Memory B cell (primary cell): ENCODE data around the gene TRIM37.
"Not testable (repeated sequence)": the region's sequence is repeated elsewhere in the genome, so short reads cannot be mapped to it uniquely, and the experiment has no call there.

Experiments used
- ATAC-seq: fragments of 150-1000 bp; cut with Tn5 transposase; 2 replicates; pipeline ENCODE4 v1.10.0; 2021; ENCODE audit warnings: low read depth, mild to moderate bottlenecking, moderate library complexity
- DNase-seq, 2 donors: peaks; one replicate each; pipeline ENCODE4 v3.0.0; 2022; ENCODE audit warnings: low spot score in 2 of 2
- H3K27ac Mint-ChIP-seq: one replicate; pipeline ENCODE4 v1.8.0; 2022; ENCODE audit warnings: mild to moderate bottlenecking, moderate library complexity, mixed read lengths
- H3K27me3 Mint-ChIP-seq: one replicate; pipeline ENCODE4 v1.8.0; 2022; ENCODE audit warnings: mixed read lengths
- H3K36me3 Mint-ChIP-seq: one replicate; pipeline ENCODE4 v1.8.0; 2022; ENCODE audit warnings: mild to moderate bottlenecking, mixed read lengths
- H3K4me1 Mint-ChIP-seq: one replicate; pipeline ENCODE4 v1.8.0; 2022; ENCODE audit warnings: mixed read lengths
- H3K4me3 Mint-ChIP-seq: one replicate; pipeline ENCODE4 v1.8.0; 2022; ENCODE audit warnings: mild to moderate bottlenecking, moderate library complexity, mixed read lengths
- H3K9me3 Mint-ChIP-seq: one replicate; pipeline ENCODE4 v1.8.0; 2022; ENCODE audit warnings: mixed read lengths

TRIM37 gene

GRCh38 chr17:58982626-58983025, 124.1 kb downstream of the TRIM37 start:
- H3K9me3 Mint-ChIP-seq = no peaks in the 10 kb centered on the region
- H3K4me3 Mint-ChIP-seq = no peak overlapping the region
- no peak overlapping the region for H3K27ac Mint-ChIP-seq
- H3K4me1 Mint-ChIP-seq = no peaks in the 10 kb centered on the region
- no peaks in the 10 kb centered on the region for H3K27me3 Mint-ChIP-seq
- no peaks in the 10 kb centered on the region for H3K36me3 Mint-ChIP-seq
- ATAC-seq = no peak
- no peak for DNase-seq

GRCh38 chr17:58980706-58981481, 125.8 kb downstream of the TRIM37 start:
- Mint-ChIP-seq H3K27ac (no peak overlapping the region), H3K4me3 (no peak overlapping the region), H3K4me1 (peaks cover under 1% of the 10 kb centered on the region), H3K27me3 (no peaks in the 10 kb centered on the region), H3K9me3 (no peaks in the 10 kb centered on the region), H3K36me3 (no peaks in the 10 kb centered on the region)
- ATAC-seq (no peak), DNase-seq (no peak)

- Mint-ChIP-seq H3K27ac (no peak overlapping the region), H3K9me3 (no peaks in the 10 kb centered on the region), H3K4me3 (no peak overlapping the region), H3K4me1 (peaks cover 6% of the 10 kb centered on the region), H3K36me3 (no peaks in the 10 kb centered on the region), H3K27me3 (no peaks in the 10 kb centered on the region)
- ATAC-seq (no peak), DNase-seq (no peak)
These were observed 130.1 kb downstream of the TRIM37 start for GRCh38 chr17:58976541-58976940.

- ATAC-seq = no peak
- no peaks in the 10 kb centered on the region for H3K9me3 Mint-ChIP-seq
- H3K27ac Mint-ChIP-seq = no peak overlapping the region
- no peaks in the 10 kb centered on the region for H3K27me3 Mint-ChIP-seq
- peaks cover 6% of the 10 kb centered on the region for H3K4me1 Mint-ChIP-seq
- H3K4me3 Mint-ChIP-seq = no peak overlapping the region
- H3K36me3 Mint-ChIP-seq = no peaks in the 10 kb centered on the region
- DNase-seq = no peak
These were observed 132.3 kb downstream of the TRIM37 start for GRCh38 chr17:58974354-58974753.

- no peak for DNase-seq
- Mint-ChIP-seq H3K27ac (no peak overlapping the region), H3K4me3 (no peak overlapping the region), H3K36me3 (no peaks in the 10 kb centered on the region), H3K9me3 (no peaks in the 10 kb centered on the region), H3K27me3 (no peaks in the 10 kb centered on the region), H3K4me1 (peaks cover 5% of the 10 kb centered on the region)
- no peak for ATAC-seq
These were observed 135.8 kb downstream of the TRIM37 start for GRCh38 chr17:58970609-58971450.

GRCh38 chr17:58969612-58970011, 137.1 kb downstream of the TRIM37 start:
- DNase-seq = no peak
- peaks cover 1% of the 10 kb centered on the region for H3K4me1 Mint-ChIP-seq
- no peak overlapping the region for H3K4me3 Mint-ChIP-seq
- H3K27me3 Mint-ChIP-seq = no peaks in the 10 kb centered on the region
- H3K9me3 Mint-ChIP-seq = no peaks in the 10 kb centered on the region
- no peak overlapping the region for H3K27ac Mint-ChIP-seq
- H3K36me3 Mint-ChIP-seq = no peaks in the 10 kb centered on the region
- no peak for ATAC-seq

GRCh38 chr17:58969156-58969555, 137.5 kb downstream of the TRIM37 start:
- H3K9me3 Mint-ChIP-seq = no peaks in the 10 kb centered on the region

GRCh38 chr17:58968426-58969061, 138.1 kb downstream of the TRIM37 start:
- no peaks in the 10 kb centered on the region for H3K9me3 Mint-ChIP-seq
- H3K4me1 Mint-ChIP-seq = no peaks in the 10 kb centered on the region
- H3K27me3 Mint-ChIP-seq = no peaks in the 10 kb centered on the region
- no peak overlapping the region for H3K27ac Mint-ChIP-seq
- ATAC-seq (no peak), DNase-seq (no peak)
- H3K4me3 Mint-ChIP-seq = no peak overlapping the region
- no peaks in the 10 kb centered on the region for H3K36me3 Mint-ChIP-seq

More at GRCh38 chr17:58969156-58969555, 137.5 kb downstream of the TRIM37 start:
- Mint-ChIP-seq H3K4me1 (no peaks in the 10 kb centered on the region), H3K36me3 (no peaks in the 10 kb centered on the region), H3K27ac (no peak overlapping the region), H3K27me3 (no peaks in the 10 kb centered on the region), H3K4me3 (no peak overlapping the region)
- ATAC-seq (no peak), DNase-seq (no peak)

GRCh38 chr17:58966208-58966607, 140.5 kb downstream of the TRIM37 start:
- Mint-ChIP-seq H3K36me3 (no peaks in the 10 kb centered on the region), H3K27me3 (no peaks in the 10 kb centered on the region), H3K27ac (no peak overlapping the region), H3K4me1 (no peaks in the 10 kb centered on the region), H3K9me3 (no peaks in the 10 kb centered on the region), H3K4me3 (no peak overlapping the region)
- DNase-seq (no peak), ATAC-seq (no peak)

GRCh38 chr17:58965221-58965620, 141.5 kb downstream of the TRIM37 start:
- no peak overlapping the region for H3K27ac Mint-ChIP-seq
- H3K9me3 Mint-ChIP-seq = no peaks in the 10 kb centered on the region
- H3K4me3 Mint-ChIP-seq = no peak overlapping the region
- no peaks in the 10 kb centered on the region for H3K27me3 Mint-ChIP-seq
- ATAC-seq (no peak), DNase-seq (no peak)
- no peaks in the 10 kb centered on the region for H3K4me1 Mint-ChIP-seq
- no peaks in the 10 kb centered on the region for H3K36me3 Mint-ChIP-seq

- Mint-ChIP-seq H3K4me3 (no peak overlapping the region), H3K9me3 (no peaks in the 10 kb centered on the region), H3K27me3 (no peaks in the 10 kb centered on the region), H3K27ac (no peak overlapping the region), H3K36me3 (no peaks in the 10 kb centered on the region), H3K4me1 (peaks cover 2% of the 10 kb centered on the region)
- DNase-seq (no peak), ATAC-seq (no peak)
These were observed 146.6 kb downstream of the TRIM37 start for GRCh38 chr17:58960068-58960467.

- DNase-seq, ATAC-seq, H3K4me3 Mint-ChIP-seq, H3K27ac Mint-ChIP-seq, H3K9me3 Mint-ChIP-seq, H3K36me3 Mint-ChIP-seq, H3K27me3 Mint-ChIP-seq: not testable (repeated sequence)
- H3K4me1 Mint-ChIP-seq = peaks cover 13% of the 10 kb centered on the region
These were observed 149.0 kb downstream of the TRIM37 start for GRCh38 chr17:58957725-58958073.

- peaks cover 4% of the 10 kb centered on the region for H3K9me3 Mint-ChIP-seq
- H3K36me3 Mint-ChIP-seq = peaks cover 5% of the 10 kb centered on the region
- H3K27me3 Mint-ChIP-seq = peaks cover 1% of the 10 kb centered on the region
- DNase-seq (no peak), ATAC-seq (no peak)
- peaks cover 13% of the 10 kb centered on the region for H3K4me1 Mint-ChIP-seq
- H3K27ac Mint-ChIP-seq = no peak overlapping the region
- no peak overlapping the region for H3K4me3 Mint-ChIP-seq
These were observed 149.5 kb downstream of the TRIM37 start for GRCh38 chr17:58956997-58957724.

GRCh38 chr17:58954358-58954757, 152.3 kb downstream of the TRIM37 start:
- not testable (repeated sequence) for H3K27me3 Mint-ChIP-seq, DNase-seq, H3K9me3 Mint-ChIP-seq, H3K4me3 Mint-ChIP-seq
- ATAC-seq = peak; percentile 66
- Mint-ChIP-seq H3K36me3 (peaks cover 10% of the 10 kb centered on the region), H3K4me1 (peaks cover 13% of the 10 kb centered on the region), H3K27ac (peak overlapping the region; percentile 9)
